ENCODE results near the gene PRRT2. TPM values are rescaled to one million over a fixed set of nuclear protein-coding genes. Genes with fewer than 3 reads are reported as not detected.
"Not testable (repeated sequence)": the region's sequence is repeated elsewhere in the genome, so short reads cannot be mapped to it uniquely, and the experiment has no call there.

Gene PRRT2
- total RNA-seq, 6 experiments from 2014 or later, result 0.15 to 0.98 (median 0.51) TPM; not detected in 2

- intact Hi-C loops (cut with DNase I), result no loop called here
- no peaks in the 10 kb centered on the region for H3K27me3 ChIP-seq
- H3K9me3 ChIP-seq, result no peaks in the 10 kb centered on the region
- ATAC-seq (no peak), DNase-seq (no peak)
- 84% methylated on average over 2 of the region's 3 CpGs for WGBS (ENCODE audit: insufficient coverage, low coverage, low lambda C conversion rate, missing lambda C conversion rate)
- H3K36me3 ChIP-seq, result no peaks in the 10 kb centered on the region
- TF ChIP-seq POLR2A (IDR thresholded peaks at IDR 0.05), result no peak
- no peak for TF ChIP-seq CTCF (IDR thresholded peaks at IDR 0.05)
- H3K4me3 ChIP-seq, result no peak overlapping the region
- H3K4me1 ChIP-seq, result peaks cover 0 to 28% (median 10%) of the 10 kb centered on the region in 4 donors
- H3K27ac ChIP-seq, result no peak overlapping the region
Observed at GRCh38 chr16:29767062-29767461, 44.9 kb upstream of the PRRT2 start.

GRCh38 chr16:29769507-29769906 is 42.5 kb upstream of the PRRT2 start:
- intact Hi-C loops (cut with DNase I), result no loop called here
- DNase-seq, result no peak
- TF ChIP-seq CTCF (IDR thresholded peaks at IDR 0.05) (no peak), POLR2A (IDR thresholded peaks at IDR 0.05) (no peak)
- ATAC-seq, result no peak
- peaks cover 0 to 37% (median 10%) of the 10 kb centered on the region in 4 donors for H3K4me1 ChIP-seq
- no peaks in the 10 kb centered on the region for H3K27me3 ChIP-seq
- no peaks in the 10 kb centered on the region for H3K36me3 ChIP-seq
- no peak overlapping the region for H3K27ac ChIP-seq
- 67% methylated on average over 1 of the region's 2 CpGs for WGBS (ENCODE audit: insufficient coverage, low coverage, low lambda C conversion rate, missing lambda C conversion rate)
- H3K4me3 ChIP-seq, result no peak overlapping the region
- no peaks in the 10 kb centered on the region for H3K9me3 ChIP-seq

GRCh38 chr16:29770250-29770929 is 41.6 kb upstream of the PRRT2 start:
- whole genome bisulfite sequencing (ENCODE audit: insufficient coverage, low coverage, low lambda C conversion rate, missing lambda C conversion rate), result 56% methylated on average over 7 of the region's 7 CpGs
- Histone ChIP-seq H3K27me3 (no peaks in the 10 kb centered on the region), H3K27ac (no peak overlapping the region), H3K9me3 (no peaks in the 10 kb centered on the region), H3K4me3 (no peak overlapping the region), H3K36me3 (no peaks in the 10 kb centered on the region), H3K4me1 (peaks cover 0 to 28% (median 9%) of the 10 kb centered on the region in 4 donors)
- DNase-seq, result no peak
- TF ChIP-seq POLR2A (IDR thresholded peaks at IDR 0.05), result no peak
- no peak for TF ChIP-seq CTCF (IDR thresholded peaks at IDR 0.05)
- ATAC-seq, result peak in 1 of 4 donors; percentile 39
- intact Hi-C loops (cut with DNase I), result no loop called here

GRCh38 chr16:29772330-29772729 is 39.7 kb upstream of the PRRT2 start:
- DNase-seq (peak; percentile 50 to 73 (median 71)), ATAC-seq (peak; percentile 93 to 95 (median 94))
- H3K4me3 ChIP-seq; H3K27me3 ChIP-seq; intact Hi-C loops (cut with DNase I); H3K27ac ChIP-seq; H3K9me3 ChIP-seq; H3K36me3 ChIP-seq: not testable (repeated sequence)
- H3K4me1 ChIP-seq, result peaks cover 0 to 20% (median 5%) of the 10 kb centered on the region in 4 donors
- WGBS (ENCODE audit: insufficient coverage, low coverage, low lambda C conversion rate, missing lambda C conversion rate), result 63% methylated on average over 6 of the region's 7 CpGs

- Histone ChIP-seq H3K4me1 (peaks cover 0 to 10% (median 0%) of the 10 kb centered on the region in 4 donors), H3K36me3 (no peaks in the 10 kb centered on the region), H3K4me3 (no peak overlapping the region), H3K27me3 (no peaks in the 10 kb centered on the region), H3K27ac (no peak overlapping the region), H3K9me3 (no peaks in the 10 kb centered on the region)
- WGBS (ENCODE audit: insufficient coverage, low coverage, low lambda C conversion rate, missing lambda C conversion rate), result 88% methylated on average over 2 of the region's 5 CpGs
- TF ChIP-seq CTCF (IDR thresholded peaks at IDR 0.05) (no peak), POLR2A (IDR thresholded peaks at IDR 0.05) (no peak)
- ATAC-seq (no peak), DNase-seq (no peak)
- intact Hi-C loops (cut with DNase I), result no loop called here
Observed at GRCh38 chr16:29774730-29775129, 37.3 kb upstream of the PRRT2 start.

All from right lobe of liver (tissue), 6 donors.